ENCODE results near the gene MICU1. TPM values are rescaled to one million over a fixed set of nuclear protein-coding genes. Genes with fewer than 3 reads are reported as not detected.

The MICU1 gene
- total and polyA plus RNA-seq, 2 experiments from 2014 or later = 27.5 to 52.3 TPM

DNA sequence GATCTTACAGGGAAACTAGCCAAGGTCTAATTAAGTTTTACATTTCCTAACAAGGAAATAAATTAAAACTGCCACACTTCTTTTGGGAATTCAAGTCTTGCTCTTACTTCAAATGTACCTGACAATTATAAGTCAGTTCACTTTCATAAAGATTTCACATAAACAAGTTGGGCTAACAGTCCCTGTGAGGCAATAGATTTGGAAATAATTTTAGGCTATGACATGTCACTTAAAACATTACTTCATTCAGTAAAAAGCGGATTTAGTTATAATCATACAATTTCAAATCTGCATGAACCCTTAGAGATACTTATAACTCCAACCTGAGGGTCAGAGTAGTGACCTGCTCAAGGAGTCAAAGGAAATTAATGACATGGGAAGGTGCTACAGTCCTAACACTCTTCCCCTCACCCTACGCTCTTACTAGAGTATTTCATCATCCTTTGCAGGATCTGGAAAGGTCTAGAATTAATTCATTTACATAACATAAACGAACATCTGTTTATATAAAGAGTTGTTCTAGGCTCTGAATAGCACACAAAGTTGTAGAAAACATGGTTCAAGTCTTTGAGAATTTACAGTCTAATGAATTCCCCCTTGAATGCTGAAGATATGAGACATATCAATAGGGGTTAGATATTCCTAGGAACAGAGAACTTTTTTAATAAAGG is 238.8 kb downstream of the MICU1 start:
- H3K4me3 Mint-ChIP-seq = no peak overlapping the region
- Histone ChIP-seq H3K27ac (ENCODE audit: low read depth) (no peak overlapping the region), H3K4me1 (ENCODE audit: insufficient read depth) (no peaks in the 10 kb centered on the region; the same call in 1 of the 2 replicates), H3K79me2 (replicated peaks; ENCODE audit: insufficient read depth) (no peaks in the 10 kb centered on the region), H3K9me2 (ENCODE audit: insufficient read depth) (no peaks in the 10 kb centered on the region), H3K4me3 (no peak overlapping the region), H3K27me3 (ENCODE audit: insufficient read depth) (no peaks in the 10 kb centered on the region), H3F3A (replicated peaks; ENCODE audit: low read depth) (no peaks in the 10 kb centered on the region), H4K20me1 (replicated peaks; ENCODE audit: insufficient read depth) (no peaks in the 10 kb centered on the region), H2AFZ (no peak overlapping the region), H3K4me2 (no peak overlapping the region), H3K36me3 (ENCODE audit: insufficient read depth) (no peaks in the 10 kb centered on the region)
- DNase-seq (ENCODE audit: low spot score) (no peak), ATAC-seq (no peak)
- H3K4me1 Mint-ChIP-seq = peaks cover 22% of the 10 kb centered on the region
- H3K9me3 Mint-ChIP-seq = no peaks in the 10 kb centered on the region
- no peak overlapping the region for H3K27ac Mint-ChIP-seq
- TF ChIP-seq EZH2phosphoT487 (IDR thresholded peaks at IDR 0.05; ENCODE audit: unreplicated experiment) (no peak), ZNF331 (CRISPR knock-in tag; IDR thresholded peaks at IDR 0.05; ENCODE audit: low read depth) (no peak), NANOG (IDR thresholded peaks at IDR 0.05; ENCODE audit: borderline replicate concordance) (no peak), JUNB (IDR thresholded peaks at IDR 0.05; ENCODE audit: unreplicated experiment) (no peak), ZNF114 (CRISPR knock-in tag; IDR thresholded peaks at IDR 0.05) (no peak)
- H3K27me3 Mint-ChIP-seq (ENCODE audit: insufficient read depth, low read depth, poor library complexity) = peaks cover 3% of the 10 kb centered on the region
- H3K36me3 Mint-ChIP-seq (ENCODE audit: low read depth) = no peaks in the 10 kb centered on the region

DNA sequence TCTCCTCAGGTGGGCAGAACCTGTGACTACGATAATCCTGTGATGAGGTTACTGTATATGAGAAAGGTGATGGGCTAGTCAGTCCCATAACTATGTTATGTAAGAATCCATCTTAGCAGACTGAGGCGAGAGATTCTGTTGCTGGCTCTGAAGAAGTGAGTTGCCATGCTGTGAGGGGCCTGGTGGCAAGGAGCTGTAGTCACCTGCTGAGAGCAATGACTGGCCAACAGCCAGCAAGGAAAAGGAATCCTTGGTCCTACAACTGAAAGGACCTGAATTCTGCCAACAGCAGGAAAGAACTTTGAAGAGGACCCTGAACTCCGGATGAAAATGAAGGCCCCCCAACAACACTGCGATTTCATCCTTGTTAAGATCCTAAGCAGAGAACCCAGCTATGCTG is 240.2 kb downstream of the MICU1 start:
- H3F3A ChIP-seq (replicated peaks; ENCODE audit: low read depth) = no peaks in the 10 kb centered on the region
- no peaks in the 10 kb centered on the region for H4K20me1 ChIP-seq (replicated peaks; ENCODE audit: insufficient read depth)
- H2AFZ ChIP-seq = no peak overlapping the region
- H3K36me3 ChIP-seq (ENCODE audit: insufficient read depth) = no peaks in the 10 kb centered on the region
- DNase-seq (ENCODE audit: low spot score) (no peak), ATAC-seq (peak; percentile 45; the same call in 2 of the 3 replicates)
- H3K4me3 Mint-ChIP-seq = no peak overlapping the region
- H3K27me3 ChIP-seq (ENCODE audit: insufficient read depth) = no peaks in the 10 kb centered on the region
- H3K27ac ChIP-seq (ENCODE audit: low read depth) = no peak overlapping the region
- H3K4me1 ChIP-seq (ENCODE audit: insufficient read depth) = peaks cover 11% of the 10 kb centered on the region
- peak overlapping the region; percentile 64 for H3K27ac Mint-ChIP-seq
- H3K4me1 Mint-ChIP-seq = peaks cover 33% of the 10 kb centered on the region
- H3K27me3 Mint-ChIP-seq (ENCODE audit: insufficient read depth, low read depth, poor library complexity) = peaks cover 3% of the 10 kb centered on the region
- no peaks in the 10 kb centered on the region for H3K9me3 Mint-ChIP-seq
- no peak overlapping the region for H3K4me3 ChIP-seq
- H3K36me3 Mint-ChIP-seq (ENCODE audit: low read depth) = no peaks in the 10 kb centered on the region
- no peak overlapping the region for H3K4me2 ChIP-seq
- H3K79me2 ChIP-seq (replicated peaks; ENCODE audit: insufficient read depth) = no peaks in the 10 kb centered on the region
- no peaks in the 10 kb centered on the region for H3K9me2 ChIP-seq (ENCODE audit: insufficient read depth)
- TF ChIP-seq ZNF462 (CRISPR knock-in tag; IDR thresholded peaks at IDR 0.05) = no peak
- no peak for TF ChIP-seq POLR2AphosphoS5 (IDR thresholded peaks at IDR 0.05; ENCODE audit: low read depth)
- TF ChIP-seq CTCF (conservative IDR thresholded peaks at IDR 0.05; ENCODE audit: low read depth in 2 of 2) = no peak
- no peak for TF ChIP-seq JUNB (IDR thresholded peaks at IDR 0.05; ENCODE audit: unreplicated experiment)
- no peak for TF ChIP-seq ZNF114 (CRISPR knock-in tag; IDR thresholded peaks at IDR 0.05)
- no peak for TF ChIP-seq NANOG (IDR thresholded peaks at IDR 0.05; ENCODE audit: borderline replicate concordance)
- no peak for TF ChIP-seq ZNF331 (CRISPR knock-in tag; IDR thresholded peaks at IDR 0.05; ENCODE audit: low read depth)
- no peak for TF ChIP-seq EZH2phosphoT487 (IDR thresholded peaks at IDR 0.05; ENCODE audit: unreplicated experiment)
- TF ChIP-seq EZH2 (IDR thresholded peaks at IDR 0.05; ENCODE audit: low read depth, unreplicated experiment) = no peak
- TF ChIP-seq STAT1 (IDR thresholded peaks at IDR 0.05; ENCODE audit: unreplicated experiment) = no peak
- TF ChIP-seq CREB1 (CRISPR knock-in tag; IDR thresholded peaks at IDR 0.05; ENCODE audit: low read depth) = no peak

Measured in GM23338 (cell line).